PC-3 (cell line): ENCODE measurements around the gene ENOX2. TPM values are rescaled to one million over a fixed set of nuclear protein-coding genes. Genes with fewer than 3 reads are reported as not detected.

Experiments
- ATAC-seq: fragments of 200-7000 bp; cut with Tn5 transposase; 2 replicates; pipeline ENCODE4 v1.9.1; 2020; ENCODE audit warnings: mild to moderate bottlenecking, moderate library complexity
- BruUV-seq: library from RNA; stranded (reverse); fragments of 400-500 nt; replicated peaks from 2 replicates; lab custom pipeline; 2021; lab: Mats Ljungman, UMichigan
- CTCF ChIA-PET: fragments of 300-600 bp; sonication (Branson Sonifier 250); formaldehyde crosslinking; loops from one replicate; lab custom pipeline; 2022; ENCODE audit warnings: antibody characterized with exemption; lab: Charles Lee
- POLR2A ChIA-PET: fragments of 300-600 bp; sonication (Branson Sonifier 250); formaldehyde crosslinking; loops from one replicate; lab custom pipeline; 2022; ENCODE audit warnings: antibody characterized with exemption; ENCODE audit not compliant: unreplicated experiment; lab: Charles Lee
- DNase-seq: peaks from one replicate; pipeline ENCODE4 v3.0.0-alpha.2; 2015
- H2AFZ ChIP-seq: fragments of 300-600 bp; sonication (generic); 2 replicates; pipeline ENCODE4 v1.6.0; 2016; ENCODE audit warnings: antibody characterized with exemption, low read length
- H3F3A ChIP-seq: fragments of 300-600 bp; sonication (generic); one replicate; pipeline ENCODE4 v1.6.0; 2017; ENCODE audit warnings: antibody characterized with exemption, low read length, control low read depth, mild to moderate bottlenecking; ENCODE audit not compliant: unreplicated experiment
- H3K27ac ChIP-seq: fragments of 300-600 bp; sonication (generic); 2 replicates; pipeline ENCODE4 v1.5.1; 2016; ENCODE audit warnings: mild to moderate bottlenecking, low read length
- H3K27me3 ChIP-seq: fragments of 300-600 bp; sonication (generic); 2 replicates; pipeline ENCODE4 v1.6.1; 2016; ENCODE audit warnings: low read length, mixed read lengths
- H3K36me3 ChIP-seq: fragments of 300-600 bp; sonication (generic); 2 replicates; pipeline ENCODE4 v1.6.1; 2016; ENCODE audit warnings: low read depth, mixed run types, low read length, mixed read lengths
- H3K4me1 ChIP-seq: fragments of 300-600 bp; sonication (generic); 2 replicates; pipeline ENCODE4 v1.5.1; 2016; ENCODE audit warnings: low read length; ENCODE audit not compliant: insufficient read depth
- H3K4me2 ChIP-seq: fragments of 300-600 bp; sonication (generic); 2 replicates; pipeline ENCODE4 v1.6.0; 2016; ENCODE audit warnings: low read length
- H3K4me3 ChIP-seq: fragments of 300-600 bp; sonication (generic); 2 replicates; pipeline ENCODE4 v1.5.1; 2016; ENCODE audit warnings: mild to moderate bottlenecking, low read length, mixed read lengths
- H3K79me2 ChIP-seq: fragments of 300-600 bp; sonication (generic); 2 replicates; pipeline ENCODE4 v1.6.1; 2017; ENCODE audit warnings: low read length, mixed read lengths
- H3K9ac ChIP-seq: fragments of 300-600 bp; sonication (generic); 2 replicates; pipeline ENCODE4 v1.6.0; 2016; ENCODE audit warnings: mild to moderate bottlenecking, low read length
- H3K9me2 ChIP-seq: fragments of 300-600 bp; sonication (generic); replicated peaks from 2 replicates; pipeline ENCODE4 v1.6.1; 2016; ENCODE audit warnings: mixed run types, low read length, mixed read lengths
- H3K9me3 ChIP-seq: fragments of 300-600 bp; sonication (generic); 2 replicates; pipeline ENCODE4 v1.6.1; 2016; ENCODE audit warnings: low read length, mixed read lengths
- H4K20me1 ChIP-seq: fragments of 300-600 bp; sonication (generic); 2 replicates; pipeline ENCODE4 v1.6.1; 2016; ENCODE audit warnings: low read length, mixed read lengths
- EZH2 ChIP-seq: fragments of 300-600 bp; sonication (generic); IDR thresholded peaks from one replicate; pipeline ENCODE4 v1.6.1; 2017; ENCODE audit warnings: antibody characterized with exemption, mild to moderate bottlenecking, low read length; ENCODE audit not compliant: unreplicated experiment
- EZH2phosphoT487 ChIP-seq: fragments of 300-600 bp; sonication (generic); IDR thresholded peaks from 2 replicates; pipeline ENCODE4 v1.6.1; 2018; ENCODE audit warnings: mild to moderate bottlenecking, antibody characterized with exemption, low read length, borderline replicate concordance
- intact Hi-C: fragments of 100-400 bp; cut with micrococcal nuclease; formaldehyde crosslinking; loops from 2 replicates; pipeline ENCODE4 v1.9.0; 2023
- total RNA-seq: library from RNA; depleted of rRNA; stranded (reverse); fragments of >200 nt; gene quantifications from 2 replicates; pipeline ENCODE4 v1.2.3, GENCODE V29; 2014
- TF ChIP-seq, protein P1 (sequence below): fragments of 300-600 bp; sonication (generic); conservative IDR thresholded peaks from 2 replicates; pipeline ENCODE4 v1.5.1; 2017; ENCODE audit warnings: antibody characterized with exemption, low read depth, mild to moderate bottlenecking, low read length

The ENOX2 gene
- total RNA-seq, 1 experiment from 2014 or later, result 11.8 TPM

DNA sequence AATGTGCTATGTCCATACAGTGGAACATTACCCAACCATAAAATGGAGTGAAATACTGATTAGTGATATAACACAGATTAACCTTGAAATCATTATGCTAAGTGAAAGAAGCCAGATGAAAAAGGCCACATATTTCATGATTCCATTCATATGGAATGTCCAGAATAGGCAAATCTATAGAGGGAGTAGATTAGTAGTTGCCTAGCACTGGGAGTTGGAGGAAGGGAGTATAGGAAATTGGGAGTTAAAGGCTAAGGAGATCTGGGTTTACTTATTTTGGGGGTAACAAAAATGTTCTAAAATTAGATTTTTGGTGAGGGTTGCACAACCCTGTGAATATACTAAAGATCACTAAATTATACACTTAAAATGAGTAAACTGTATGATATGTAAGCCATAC is 26.8 kb downstream of the ENOX2 start:
- H2AFZ ChIP-seq, result no peak overlapping the region
- H3K9me2 ChIP-seq, result no peaks in the 10 kb centered on the region

DNA sequence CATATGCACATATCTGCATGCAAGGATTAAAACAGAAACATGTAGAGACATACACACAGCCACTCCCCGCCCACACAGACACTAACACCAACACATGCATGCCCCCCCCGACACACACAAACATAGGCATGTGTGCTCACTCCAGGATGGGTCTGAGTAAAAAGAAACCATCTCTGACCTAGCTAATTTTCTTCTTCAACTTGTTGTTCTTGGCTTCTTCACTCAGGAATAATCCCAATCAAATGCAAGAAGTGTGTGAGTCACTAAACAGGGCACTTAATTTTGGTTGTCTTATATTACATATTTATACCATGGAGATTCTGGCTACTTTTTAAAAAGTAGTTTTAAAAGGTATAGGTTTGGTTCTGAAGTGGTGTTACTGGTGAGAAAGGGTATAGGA is 28.3 kb downstream of the ENOX2 start:
- no peaks in the 10 kb centered on the region for H4K20me1 ChIP-seq
- H3K9ac ChIP-seq, result no peak overlapping the region
- no peaks in the 10 kb centered on the region for H3K36me3 ChIP-seq
- H3K27ac ChIP-seq, result no peak overlapping the region
- ATAC-seq (no peak), DNase-seq (no peak)
- no peaks in the 10 kb centered on the region for H3K9me3 ChIP-seq
- no peak overlapping the region for H2AFZ ChIP-seq
- ChIA-PET CTCF (no interaction called here), POLR2A (no interaction called here)
- H3K27me3 ChIP-seq, result no peaks in the 10 kb centered on the region
- H3K4me2 ChIP-seq, result no peak overlapping the region
- intact Hi-C loops, result no loop called here
- no peaks in the 10 kb centered on the region for H3K79me2 ChIP-seq
- no TSS peak for BruUV-seq
- no peak overlapping the region for H3K4me3 ChIP-seq
- H3K4me1 ChIP-seq, result peaks cover 22% of the 10 kb centered on the region
- H3K9me2 ChIP-seq, result no peaks in the 10 kb centered on the region
- no peaks in the 10 kb centered on the region for H3F3A ChIP-seq
- TF ChIP-seq, protein P1, sequence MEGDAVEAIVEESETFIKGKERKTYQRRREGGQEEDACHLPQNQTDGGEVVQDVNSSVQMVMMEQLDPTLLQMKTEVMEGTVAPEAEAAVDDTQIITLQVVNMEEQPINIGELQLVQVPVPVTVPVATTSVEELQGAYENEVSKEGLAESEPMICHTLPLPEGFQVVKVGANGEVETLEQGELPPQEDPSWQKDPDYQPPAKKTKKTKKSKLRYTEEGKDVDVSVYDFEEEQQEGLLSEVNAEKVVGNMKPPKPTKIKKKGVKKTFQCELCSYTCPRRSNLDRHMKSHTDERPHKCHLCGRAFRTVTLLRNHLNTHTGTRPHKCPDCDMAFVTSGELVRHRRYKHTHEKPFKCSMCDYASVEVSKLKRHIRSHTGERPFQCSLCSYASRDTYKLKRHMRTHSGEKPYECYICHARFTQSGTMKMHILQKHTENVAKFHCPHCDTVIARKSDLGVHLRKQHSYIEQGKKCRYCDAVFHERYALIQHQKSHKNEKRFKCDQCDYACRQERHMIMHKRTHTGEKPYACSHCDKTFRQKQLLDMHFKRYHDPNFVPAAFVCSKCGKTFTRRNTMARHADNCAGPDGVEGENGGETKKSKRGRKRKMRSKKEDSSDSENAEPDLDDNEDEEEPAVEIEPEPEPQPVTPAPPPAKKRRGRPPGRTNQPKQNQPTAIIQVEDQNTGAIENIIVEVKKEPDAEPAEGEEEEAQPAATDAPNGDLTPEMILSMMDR, result no peak
- no peak for TF ChIP-seq EZH2
- no peak for TF ChIP-seq EZH2phosphoT487

More for the DNA sequence above, 26.8 kb downstream of the ENOX2 start:
- no peaks in the 10 kb centered on the region for H3K27me3 ChIP-seq
- H4K20me1 ChIP-seq, result no peaks in the 10 kb centered on the region
- no peak overlapping the region for H3K4me3 ChIP-seq
- intact Hi-C loops, result no loop called here
- no peaks in the 10 kb centered on the region for H3K36me3 ChIP-seq
- H3K4me2 ChIP-seq, result no peak overlapping the region
- ATAC-seq (no peak), DNase-seq (no peak)
- H3K9me3 ChIP-seq, result no peaks in the 10 kb centered on the region
- H3K4me1 ChIP-seq, result peaks cover 33% of the 10 kb centered on the region
- H3K79me2 ChIP-seq, result no peaks in the 10 kb centered on the region
- no peak for TF ChIP-seq EZH2phosphoT487
- no peak for TF ChIP-seq EZH2
- TF ChIP-seq, protein P1, result no peak
- CTCF ChIA-PET, result no interaction called here
- H3K27ac ChIP-seq, result no peak overlapping the region
- H3F3A ChIP-seq, result no peaks in the 10 kb centered on the region
- POLR2A ChIA-PET, result no interaction called here
- H3K9ac ChIP-seq, result no peak overlapping the region
- no TSS peak for BruUV-seq

DNA sequence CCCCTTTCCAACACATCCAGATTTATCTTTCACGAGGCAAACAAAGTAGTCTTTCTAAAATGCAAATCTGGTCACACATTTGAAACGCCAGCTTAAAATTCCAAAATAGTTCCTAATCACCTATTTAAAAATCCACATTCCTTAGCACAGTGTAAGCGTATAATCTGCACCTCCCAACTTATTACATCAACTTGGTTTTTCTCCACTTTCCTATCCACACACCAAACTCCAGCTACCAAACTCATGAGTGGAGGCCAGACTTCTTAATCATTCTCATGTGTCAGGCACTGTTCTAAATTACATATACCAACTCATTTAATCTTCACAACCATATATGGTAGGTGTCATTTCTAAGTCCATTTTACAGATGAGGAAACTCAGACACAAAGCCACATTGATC is 33.8 kb downstream of the ENOX2 start:
- Histone ChIP-seq H3F3A (no peaks in the 10 kb centered on the region), H3K9me2 (no peaks in the 10 kb centered on the region), H3K27ac (no peak overlapping the region), H4K20me1 (no peaks in the 10 kb centered on the region), H3K4me1 (no peaks in the 10 kb centered on the region), H3K27me3 (no peaks in the 10 kb centered on the region), H3K9me3 (no peaks in the 10 kb centered on the region), H3K4me3 (no peak overlapping the region), H3K36me3 (no peaks in the 10 kb centered on the region), H3K9ac (no peak overlapping the region), H2AFZ (no peak overlapping the region), H3K4me2 (no peak overlapping the region), H3K79me2 (no peaks in the 10 kb centered on the region)
- TF ChIP-seq EZH2phosphoT487, result no peak
- intact Hi-C loops, result no loop called here
- ChIA-PET POLR2A (no interaction called here), CTCF (no interaction called here)
- ATAC-seq, result no peak
- BruUV-seq, result no TSS peak
- DNase-seq, result no peak
